ENCODE data around the gene SNCAIP. TPM values are rescaled to one million over a fixed set of nuclear protein-coding genes. Genes with fewer than 3 reads are reported as not detected.

SNCAIP gene
- total RNA-seq, 1 experiment from 2014 or later = 3.0 TPM

- H2BK120ac ChIP-seq (ENCODE audit: low read depth, low read length, poor library complexity, severe bottlenecking) = no peak overlapping the region
- no peak overlapping the region for H3K14ac ChIP-seq (ENCODE audit: insufficient read depth, low read length)
- no peak overlapping the region for H3K23ac ChIP-seq (ENCODE audit: insufficient read length, low read depth, low read length)
- no peak overlapping the region for H3K56ac ChIP-seq (ENCODE audit: insufficient read length, low read depth, low read length)
- no peak overlapping the region for H2BK20ac ChIP-seq (ENCODE audit: low read depth, low read length, poor library complexity, severe bottlenecking)
- no peak overlapping the region for H2BK5ac ChIP-seq (ENCODE audit: insufficient read length, low read length)
- H3K4me1 ChIP-seq (ENCODE audit: insufficient read depth, low read length) = peaks cover 3% of the 10 kb centered on the region; the same call in 1 of the 2 replicates
- H3K23me2 ChIP-seq (ENCODE audit: insufficient read length, low read depth, low read length, poor library complexity, severe bottlenecking) = no peaks in the 10 kb centered on the region
- no peaks in the 10 kb centered on the region for H3K79me2 ChIP-seq (ENCODE audit: insufficient read depth, low read length)
- no peak for TF ChIP-seq CTCF (conservative IDR thresholded peaks at IDR 0.05)
- H3K4me3 Mint-ChIP-seq = no peak overlapping the region
- H3K79me1 ChIP-seq (ENCODE audit: insufficient read depth, low read depth, low read length, poor library complexity, severe bottlenecking) = no peaks in the 10 kb centered on the region
- H3K4me2 ChIP-seq (ENCODE audit: insufficient read depth, insufficient read length, low read length) = no peak overlapping the region
- H3T11ph ChIP-seq (ENCODE audit: low read length) = no peak overlapping the region
- no peak overlapping the region for H2AK5ac ChIP-seq (ENCODE audit: insufficient read length, low read length)
- no CpG with 5 or more reads among the region's 3 CpGs for WGBS (ENCODE audit: extremely low coverage, insufficient read length, low lambda C conversion rate)
- no peak overlapping the region for H2BK15ac ChIP-seq (ENCODE audit: low read depth, low read length)
- no peak overlapping the region for H3K27ac Mint-ChIP-seq
- no peak for DNase-seq
- no peaks in the 10 kb centered on the region; a peak in 1 of 7 replicates for H3K36me3 Mint-ChIP-seq (ENCODE audit: insufficient read depth in 1 of 3, low read depth in 3 of 3)
- H3K27ac ChIP-seq (ENCODE audit: insufficient read length, low read depth, low read length) = no peak overlapping the region
- H3K18ac ChIP-seq (ENCODE audit: insufficient read length, low read depth, low read length) = no peak overlapping the region
- H2BK12ac ChIP-seq (ENCODE audit: insufficient read length, low read depth, low read length) = no peak overlapping the region
- H4K5ac ChIP-seq (ENCODE audit: insufficient read length, low read depth, low read length) = no peak overlapping the region
- peaks cover 10 to 13% of the 10 kb centered on the region in 2 experiments for H3K4me1 Mint-ChIP-seq
- H3K4ac ChIP-seq (ENCODE audit: low read depth, low read length) = no peak overlapping the region
- H2AFZ ChIP-seq (ENCODE audit: low read length) = no peak overlapping the region
- H3K9ac ChIP-seq (ENCODE audit: extremely low read depth, insufficient read length, low read length) = no peak overlapping the region
- no peaks in the 10 kb centered on the region; the same call in 1 of the 2 replicates for H3K27me3 Mint-ChIP-seq (ENCODE audit: low read depth)
- H3K9me3 ChIP-seq (ENCODE audit: control insufficient read depth, low read depth, low read length) = no peaks in the 10 kb centered on the region
- no peaks in the 10 kb centered on the region; a peak in 1 of 5 replicates for H3K9me3 Mint-ChIP-seq
- no peak overlapping the region for H4K8ac ChIP-seq (replicated peaks; ENCODE audit: insufficient read length, low read depth, low read length)
- no peak overlapping the region for H4K91ac ChIP-seq (ENCODE audit: insufficient read length, low read depth, low read length)
- no peaks in the 10 kb centered on the region for H3K27me3 ChIP-seq (ENCODE audit: insufficient read depth, low read length)
- H4K20me1 ChIP-seq (ENCODE audit: control insufficient read depth, insufficient read depth, insufficient read length) = no peaks in the 10 kb centered on the region
Measured at GRCh38 chr5:122283592-122283991, 28.4 kb upstream of the SNCAIP start.
